ENCODE results near the gene ZNF587.
A peak's percentile ranks its signal among the peaks of the same experiment; 100 is the strongest.
"Not testable (repeated sequence)": the region's sequence is repeated elsewhere in the genome, so short reads cannot be mapped to it uniquely, and the experiment has no call there.

ZNF587 gene

DNA sequence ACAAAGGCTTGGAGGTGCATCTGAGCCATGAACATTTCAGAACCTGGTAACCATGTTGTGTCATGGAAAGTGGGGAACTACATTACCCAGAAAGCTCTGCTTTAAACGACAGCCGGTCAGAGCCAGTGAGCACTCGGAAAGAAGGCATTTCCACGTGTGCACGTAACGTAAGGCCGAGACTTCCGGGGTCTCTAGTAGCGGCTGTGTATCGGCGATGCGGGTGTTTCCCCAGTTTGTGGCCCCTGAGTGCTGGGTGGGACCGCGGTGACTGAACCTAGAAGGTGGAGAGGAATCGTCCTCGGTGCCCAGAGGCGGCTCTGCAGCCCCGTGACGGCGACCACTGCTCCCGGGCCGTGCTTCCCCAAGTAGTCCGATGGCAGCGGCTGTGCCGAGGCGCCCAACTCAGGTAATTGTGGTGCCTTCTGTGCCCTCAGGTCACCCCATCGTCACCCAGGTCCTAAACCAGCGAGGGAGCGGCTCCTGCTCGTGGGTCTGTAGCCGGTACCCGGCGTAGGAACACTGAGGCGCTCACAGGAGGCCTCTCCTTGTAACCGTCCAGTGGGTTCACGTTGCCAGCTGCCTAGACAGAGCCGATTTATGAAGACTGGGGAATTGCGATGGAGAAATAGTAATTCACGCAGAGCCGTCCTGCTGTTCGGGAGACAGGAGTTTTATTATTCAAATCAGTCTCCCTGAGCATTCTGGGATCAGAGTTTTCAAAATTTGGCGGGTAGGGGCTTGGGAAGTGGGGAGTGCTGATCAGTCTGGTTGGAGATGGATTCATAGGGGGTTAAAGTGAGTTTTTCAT is at the start of gene ZNF587:
TSS of gene ZNF587 (plus strand) at position 194 of the 808 bp plus-strand sequence. CDS start at position 374, 180 bp downstream.
- DNase-seq: peak; percentile 44

DNA sequence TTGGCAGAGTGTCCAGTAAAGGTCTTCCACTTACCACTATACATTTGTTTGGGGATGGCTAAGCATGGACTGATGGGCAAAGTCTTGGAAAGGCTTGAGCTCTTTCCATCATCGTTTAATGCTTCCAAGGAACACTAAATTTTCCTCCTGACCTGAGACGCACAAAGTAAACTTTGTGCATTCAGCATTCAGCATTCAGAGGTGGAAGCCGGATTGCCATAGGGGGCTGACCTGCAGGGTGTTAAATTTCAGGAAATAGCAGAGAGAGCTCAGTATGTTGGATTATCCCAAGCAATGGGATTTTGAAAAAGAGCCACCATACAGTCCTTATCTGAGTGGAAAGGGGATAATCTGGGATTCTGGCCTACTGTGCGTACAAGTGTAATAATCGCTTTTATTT is 49.0 kb upstream of the ZNF587 start:
- DNase-seq: no peak

DNA sequence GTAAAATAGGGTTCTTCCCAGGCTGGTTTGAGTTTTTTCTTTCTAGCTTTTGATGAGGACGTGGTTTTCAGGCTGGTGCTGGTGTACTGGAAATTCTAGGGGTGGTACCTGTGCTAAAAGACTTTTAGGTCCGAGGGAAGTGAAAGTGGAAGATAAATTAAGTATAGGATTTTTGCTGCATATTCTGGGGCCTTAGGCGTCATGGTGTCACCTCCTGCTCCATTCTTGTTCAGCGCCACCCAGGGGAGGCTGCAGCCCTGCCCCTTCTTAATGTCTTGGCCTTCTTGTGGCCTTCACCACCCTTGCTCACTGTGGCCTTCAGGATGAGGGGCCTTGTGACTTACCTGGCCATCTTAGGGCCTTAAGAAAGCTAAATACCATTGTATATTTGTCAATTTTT is 47.4 kb upstream of the ZNF587 start:
- no peak for DNase-seq

DNA sequence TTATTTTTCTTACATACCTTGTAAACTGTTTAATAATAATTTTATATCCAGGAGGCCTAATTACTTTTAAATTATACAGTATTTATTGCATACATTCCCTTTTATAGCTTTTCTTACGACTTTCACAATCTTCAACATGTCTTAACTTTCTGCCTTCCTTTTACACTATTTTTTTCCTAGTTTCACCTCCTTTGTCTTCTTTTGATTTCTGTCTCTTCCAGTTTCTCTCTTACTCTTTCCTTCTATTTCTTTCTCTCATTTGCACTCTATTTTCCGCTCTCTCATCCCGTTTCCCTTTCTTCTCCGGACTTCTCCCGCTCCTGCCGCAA is 46.4 kb upstream of the ZNF587 start:
- no peak for DNase-seq

DNA sequence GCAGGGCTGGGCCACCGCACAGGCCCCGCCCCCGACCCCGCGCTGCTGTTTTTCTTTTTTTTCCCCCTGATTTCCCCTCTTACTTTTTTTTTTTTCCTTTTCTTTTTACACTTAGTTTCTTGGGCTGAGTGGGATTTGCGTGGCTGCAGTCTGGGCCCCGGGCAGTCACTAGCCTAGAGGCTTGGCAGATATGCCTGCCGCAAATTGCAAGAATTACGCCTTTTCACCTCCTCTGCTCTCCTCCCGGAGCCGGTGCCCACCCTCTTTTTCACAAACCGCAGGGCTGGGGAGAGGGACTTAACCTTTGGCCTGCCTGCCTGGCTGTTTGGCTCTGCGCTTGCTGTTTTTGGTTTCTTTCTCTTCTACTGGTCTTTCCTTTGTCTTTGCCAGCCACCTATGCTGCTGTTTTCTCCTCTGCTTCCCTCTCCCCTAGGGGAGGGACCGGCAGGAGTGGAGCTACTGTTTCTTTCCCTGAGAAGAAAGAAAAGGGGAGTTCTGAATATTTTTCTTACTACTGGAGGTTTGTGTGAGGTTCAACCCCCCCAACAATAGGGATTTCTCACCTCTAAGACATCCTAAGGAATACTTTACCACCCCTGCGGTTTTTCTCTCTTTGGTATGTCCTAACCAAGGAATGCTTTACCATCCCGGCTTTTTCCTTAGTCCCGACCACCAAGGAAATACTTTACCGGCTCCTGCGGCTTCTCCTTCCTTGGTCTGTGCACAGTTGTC is 45.9 kb upstream of the ZNF587 start:
- no peak for DNase-seq

DNA sequence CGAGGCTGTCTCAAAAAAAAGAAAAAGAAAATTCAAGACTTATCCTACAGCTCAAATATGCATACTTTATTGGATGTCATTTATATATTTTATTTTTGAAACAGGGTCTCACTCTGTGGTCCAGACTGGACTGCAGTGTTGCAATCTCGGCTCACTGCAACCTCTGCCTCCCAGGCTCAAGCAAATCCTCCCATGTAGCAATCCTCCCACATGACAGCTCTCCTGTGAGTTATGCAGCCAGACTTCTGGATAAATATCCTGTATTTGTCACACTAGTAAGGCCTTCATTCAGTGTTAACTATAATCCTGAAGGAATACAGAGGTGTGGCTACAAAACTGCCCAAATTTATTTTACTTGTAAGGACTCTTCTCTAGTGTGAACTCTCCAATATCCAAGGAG is 42.1 kb upstream of the ZNF587 start:
- DNase-seq: no peak

DNA sequence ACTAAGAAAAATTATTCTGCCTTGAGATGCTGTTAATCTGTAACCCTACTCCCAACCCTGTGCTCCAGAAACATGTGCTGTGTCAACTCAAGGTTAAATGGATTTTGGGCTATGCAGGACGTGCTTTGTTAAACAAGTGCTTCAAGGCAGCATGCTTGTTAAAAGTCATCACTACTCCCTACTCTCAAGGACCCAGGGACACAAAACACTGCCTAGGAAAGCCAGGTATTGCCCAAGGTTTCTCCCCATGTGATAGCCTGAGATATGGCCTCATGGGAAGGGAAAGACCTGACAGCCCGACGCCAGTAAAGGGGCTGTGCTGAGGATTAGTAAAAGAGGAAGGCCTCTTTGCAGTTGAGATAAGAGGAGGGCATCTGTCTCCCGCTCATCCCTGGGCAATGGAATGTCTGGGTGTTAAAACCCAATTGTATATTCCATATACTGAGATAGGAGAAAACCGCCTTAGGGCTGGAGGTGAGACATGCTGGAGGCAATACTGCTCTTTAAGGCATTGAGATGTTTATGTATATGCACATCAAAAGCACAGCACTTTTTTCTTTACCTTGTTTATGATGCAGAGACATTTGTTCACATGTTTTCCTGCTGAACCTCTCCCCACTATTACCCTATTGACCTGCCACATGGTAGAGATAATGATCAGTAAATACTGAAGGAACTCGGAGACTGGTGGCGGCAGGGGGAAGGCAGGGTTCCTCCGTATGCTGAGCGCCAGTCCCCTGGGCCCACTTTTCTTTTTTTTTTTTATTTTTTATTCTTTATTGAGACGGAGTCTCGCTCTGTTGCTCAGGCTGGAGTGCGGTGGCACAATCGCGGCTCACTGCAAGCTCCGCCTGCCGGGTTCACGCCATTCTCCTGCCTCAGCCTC is 39.0 kb upstream of the ZNF587 start:
- DNase-seq: not testable (repeated sequence)

DNA sequence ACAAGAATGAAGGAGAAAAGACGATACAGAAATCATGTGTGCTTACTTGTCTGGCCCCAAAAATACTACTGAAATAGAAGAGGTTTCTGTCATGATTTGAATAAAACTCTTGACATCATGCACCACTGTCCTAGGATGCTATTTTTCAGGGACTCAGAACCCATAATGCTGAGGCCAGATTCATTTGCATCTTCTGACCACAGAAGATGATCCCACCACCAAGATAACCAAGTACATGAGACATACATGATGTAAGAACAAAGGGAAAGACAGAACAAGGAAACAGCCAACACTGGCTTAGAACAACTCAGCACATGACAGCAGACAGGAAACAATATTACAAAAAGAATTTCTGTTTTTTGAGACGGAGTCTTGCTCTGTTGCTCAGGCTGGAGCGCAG is 37.4 kb upstream of the ZNF587 start:
- DNase-seq: no peak

DNA sequence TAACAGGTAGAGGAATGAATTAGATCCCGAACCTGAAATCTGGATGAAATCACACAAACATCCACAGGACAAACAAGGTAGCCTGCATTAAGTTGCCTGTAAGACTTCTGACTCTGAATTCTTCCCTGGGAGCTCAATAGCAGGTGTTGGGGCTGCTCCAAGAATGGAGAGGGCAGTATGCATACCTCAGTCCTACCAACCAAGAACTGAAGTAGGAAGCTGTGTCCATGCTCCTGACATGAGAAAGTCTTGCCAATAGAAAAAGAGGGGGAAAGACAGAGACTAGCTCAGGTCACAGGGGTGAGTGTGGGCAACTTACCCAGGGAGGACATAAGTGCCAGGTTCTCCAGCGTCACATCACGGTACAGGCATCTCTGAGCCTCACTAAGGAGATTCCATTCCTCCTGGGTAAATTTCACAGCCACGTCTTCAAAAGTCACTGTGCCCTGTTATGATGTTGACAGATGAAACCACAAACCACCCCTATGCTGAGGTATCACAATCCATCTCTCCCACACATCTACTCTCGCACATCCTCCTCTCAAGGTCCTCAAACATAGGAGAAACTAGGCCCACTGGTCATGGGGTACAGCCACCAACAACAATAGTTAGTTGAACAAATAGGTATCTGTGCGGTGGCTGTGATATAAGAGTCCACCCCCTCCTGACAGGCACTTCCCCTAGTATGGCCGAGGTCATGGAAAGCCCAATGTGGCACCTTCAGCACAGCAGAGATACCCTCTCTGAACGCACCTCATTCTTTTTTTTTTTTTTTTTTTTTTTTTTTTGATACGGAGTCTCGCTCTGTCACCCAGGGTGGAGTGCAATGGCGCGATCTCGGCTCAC is 36.5 kb upstream of the ZNF587 start:
- not testable (repeated sequence) for DNase-seq

DNA sequence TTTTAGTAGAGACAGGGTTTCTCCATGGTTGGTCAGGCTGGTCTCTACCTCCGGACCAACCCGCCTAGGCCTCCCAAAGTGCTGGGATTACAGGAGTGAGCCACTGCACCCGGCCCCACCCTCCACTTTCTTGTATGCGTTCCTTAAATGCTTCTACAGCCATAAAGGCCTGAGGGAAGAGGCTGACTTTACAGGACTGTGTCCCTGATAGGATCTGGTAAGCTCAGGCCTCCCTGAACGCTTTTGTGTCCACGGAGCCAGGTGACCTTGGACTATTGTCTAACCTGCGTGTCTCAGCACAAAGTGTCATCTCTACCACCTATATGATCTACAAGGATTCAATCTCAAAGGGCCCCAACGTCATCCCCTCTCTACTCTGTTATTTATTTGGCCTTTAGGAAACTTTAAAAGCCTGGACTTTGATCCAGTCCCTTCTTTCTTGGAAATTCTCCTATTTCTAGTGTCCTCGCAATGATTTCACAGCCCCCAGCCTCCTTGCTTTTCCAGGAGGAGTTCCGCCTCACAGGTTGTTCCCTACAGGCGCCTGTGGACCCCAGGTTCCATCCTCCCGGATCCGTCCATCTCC is 35.6 kb upstream of the ZNF587 start:
- DNase-seq: no peak

DNA sequence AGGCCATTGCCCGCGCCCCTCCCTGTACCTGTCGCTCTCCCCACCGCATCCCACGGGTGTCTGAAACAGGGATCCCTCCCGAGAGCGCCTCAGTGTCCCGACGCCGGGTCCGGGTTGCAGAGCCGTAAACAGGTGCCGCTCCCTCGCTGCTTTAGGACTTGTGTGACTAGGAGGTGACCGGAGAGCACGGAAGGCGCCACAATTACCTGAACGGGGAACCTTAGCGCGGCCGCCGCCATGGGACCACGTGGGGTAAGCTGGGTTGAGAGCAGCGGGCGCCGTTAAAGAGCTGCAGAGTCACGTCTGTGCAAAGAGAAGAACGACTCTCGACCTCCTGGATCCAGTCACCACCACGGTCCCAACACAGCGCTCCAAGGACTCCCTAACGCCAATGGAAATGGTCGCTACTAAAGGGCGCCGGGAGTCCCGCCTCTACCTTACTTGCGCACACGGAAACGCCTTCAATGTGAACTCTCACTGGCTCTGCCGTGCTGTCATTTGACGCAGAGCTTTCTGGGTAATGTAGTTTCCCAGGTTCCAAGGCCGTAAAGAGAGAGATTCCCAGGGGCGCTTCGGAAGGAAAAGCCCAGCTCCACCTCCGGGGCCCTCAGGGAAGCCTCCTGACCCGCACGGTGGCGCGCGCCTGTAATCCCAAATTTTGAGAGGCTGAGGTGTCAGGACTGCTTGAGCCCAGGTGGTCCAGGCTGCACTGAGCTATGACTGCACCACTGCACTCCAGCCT is 35.0 kb upstream of the ZNF587 start, which contains the start of gene ZNF552:
TSS of gene ZNF552 (minus strand) at position 409 of the 742 bp plus-strand sequence. CDS start at position 239, 170 bp downstream.
- peak; percentile 88 for DNase-seq

DNA sequence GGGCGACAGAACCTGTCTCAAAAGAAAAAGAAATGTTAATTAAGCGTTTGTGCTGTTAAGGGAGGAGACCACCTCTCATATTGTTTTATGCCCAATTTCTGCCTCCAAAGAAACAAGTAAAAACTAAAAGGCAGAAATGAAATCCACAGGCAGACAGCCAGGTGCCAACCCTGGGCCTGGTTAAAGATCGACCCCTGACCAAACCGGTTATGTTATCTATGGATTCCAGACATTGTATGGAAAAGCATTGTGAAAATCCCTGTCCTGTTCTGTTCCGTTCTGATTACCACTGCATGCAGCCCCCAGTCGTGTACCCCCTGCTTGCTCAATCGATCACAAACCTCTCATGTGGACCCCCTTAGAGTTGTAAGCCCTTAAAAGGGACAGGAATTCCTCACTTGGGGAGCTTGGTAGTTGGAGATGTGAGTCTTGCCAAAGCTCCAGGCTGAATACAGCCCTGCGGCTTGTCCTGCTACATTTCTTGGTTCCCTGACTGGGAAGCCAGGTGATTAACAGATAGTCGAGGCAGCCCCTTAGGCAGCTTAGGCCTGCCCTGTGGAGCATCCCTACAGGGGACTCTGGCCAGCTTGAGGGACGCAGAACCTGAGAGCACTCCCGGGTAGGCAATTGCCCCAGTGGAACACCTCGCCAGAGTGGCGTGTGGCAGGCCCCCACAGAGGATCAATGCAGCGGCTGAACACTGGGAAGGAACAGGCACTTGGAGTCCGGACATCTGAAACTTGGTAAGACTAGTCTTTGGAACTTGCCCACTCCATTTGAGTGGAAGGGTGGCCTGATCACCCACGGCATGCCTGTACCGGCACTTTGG is 34.2 kb upstream of the ZNF587 start:
- DNase-seq: no peak

DNA sequence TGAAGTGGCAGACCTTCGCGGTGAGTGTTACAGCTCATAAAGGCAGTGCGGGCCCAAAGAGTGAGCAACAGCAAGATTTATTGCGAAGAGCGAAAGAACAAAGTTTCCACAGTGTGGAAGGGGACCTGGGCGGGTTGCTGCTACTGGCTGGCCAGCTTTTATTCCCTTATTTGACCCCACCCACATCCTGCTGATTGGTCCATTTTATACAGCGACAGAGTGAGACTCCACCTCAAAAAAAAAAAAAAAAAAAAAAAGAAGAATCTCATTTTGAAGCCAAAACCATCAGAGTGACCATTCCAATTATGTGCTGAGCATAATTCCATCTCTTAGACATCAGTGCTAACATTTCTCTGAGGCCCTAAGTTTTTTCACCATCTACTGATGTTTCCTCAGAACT is 33.0 kb upstream of the ZNF587 start:
- DNase-seq: no peak

DNA sequence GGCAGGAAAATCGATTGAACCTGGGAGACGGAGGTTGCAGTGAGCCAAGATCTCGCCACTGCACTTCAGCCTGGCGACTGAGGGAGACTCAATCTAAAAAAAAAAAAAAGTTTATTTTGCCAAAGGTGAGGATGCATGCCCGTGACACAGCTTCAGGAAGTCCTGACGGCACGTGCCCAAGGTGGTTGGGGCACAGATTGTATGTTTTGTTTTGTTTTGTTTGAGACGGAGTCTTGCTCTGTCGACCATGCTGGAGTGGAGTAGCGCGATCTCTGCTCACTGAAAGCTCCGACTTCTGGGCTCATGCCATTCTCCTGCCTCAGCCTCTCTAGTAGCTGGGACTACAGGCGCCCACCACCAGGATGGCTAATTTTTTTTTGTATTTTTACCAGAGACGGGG is 31.7 kb upstream of the ZNF587 start:
- DNase-seq: no peak

DNA sequence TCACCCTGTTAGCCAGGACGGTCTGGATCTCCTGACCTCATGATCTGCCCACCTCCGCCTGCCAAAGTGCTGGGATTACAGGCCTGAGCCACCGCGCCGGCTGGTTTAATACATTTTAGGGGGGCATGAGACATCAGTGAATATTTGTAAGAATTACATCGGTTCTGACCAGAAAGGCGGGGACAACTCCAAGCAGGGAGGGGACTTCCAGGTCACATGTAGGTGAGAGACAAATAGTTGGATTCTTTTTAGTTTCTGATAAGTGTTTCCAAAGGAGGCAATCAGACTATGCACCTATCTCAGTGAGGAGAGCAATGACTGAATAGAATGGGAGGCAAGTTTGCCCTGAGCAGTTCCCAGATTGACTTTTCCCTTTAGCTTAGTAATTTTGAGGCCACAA is 31.3 kb upstream of the ZNF587 start:
- DNase-seq: no peak

DNA sequence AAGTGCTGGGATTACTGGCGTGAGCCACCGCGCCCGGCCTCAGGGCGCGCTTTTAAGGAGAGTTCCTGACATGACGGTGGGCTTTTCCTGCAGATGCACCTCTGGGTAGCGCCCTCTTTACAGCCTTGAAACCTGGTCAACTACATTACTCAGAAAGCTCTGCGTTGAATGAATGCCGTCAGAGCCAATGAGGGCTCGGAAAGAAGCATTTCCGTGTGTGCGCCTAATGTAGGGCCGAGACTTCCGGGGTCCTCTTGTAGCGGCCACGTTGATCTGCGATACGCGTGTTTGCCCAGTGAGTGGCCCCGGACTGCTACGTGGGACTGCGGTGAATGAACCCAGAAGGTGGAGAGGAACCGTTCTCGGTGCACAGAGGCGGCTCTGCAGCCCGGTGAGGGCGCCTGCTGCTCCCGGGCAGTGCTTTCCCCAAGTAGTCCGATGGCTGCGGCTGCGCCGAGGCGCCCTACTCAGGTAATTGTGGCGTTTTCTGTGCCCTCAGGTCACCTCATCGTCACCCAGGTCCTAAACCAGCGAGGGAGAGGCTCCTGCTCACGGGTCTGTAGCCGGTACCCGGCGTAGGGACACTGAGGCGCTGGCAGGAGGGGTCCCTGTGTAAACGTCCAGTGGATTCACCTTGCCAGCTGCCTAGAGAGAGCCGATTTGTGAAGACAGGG is 30.0 kb upstream of the ZNF587 start:
- peak; percentile 79 for DNase-seq

DNA sequence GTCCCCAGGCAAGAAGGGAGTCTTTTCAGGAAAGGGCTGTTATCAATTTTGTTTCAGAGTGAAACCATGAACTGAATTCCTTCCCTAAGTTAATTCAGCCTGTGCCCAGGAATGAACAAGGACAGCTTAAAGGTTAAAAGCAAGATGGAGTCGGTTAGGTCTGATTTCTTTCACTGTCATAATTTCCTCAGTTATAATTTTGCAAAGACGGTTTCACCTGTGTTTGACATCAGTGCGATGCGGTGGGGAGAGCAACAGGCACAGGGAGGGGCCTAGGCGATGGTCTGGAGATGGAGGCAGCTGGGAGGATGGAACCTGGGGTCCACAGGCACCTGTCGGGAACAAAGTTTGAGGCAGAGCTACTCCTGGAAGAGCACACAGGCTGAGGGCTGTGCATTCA is 29.1 kb upstream of the ZNF587 start:
- no peak for DNase-seq

DNA sequence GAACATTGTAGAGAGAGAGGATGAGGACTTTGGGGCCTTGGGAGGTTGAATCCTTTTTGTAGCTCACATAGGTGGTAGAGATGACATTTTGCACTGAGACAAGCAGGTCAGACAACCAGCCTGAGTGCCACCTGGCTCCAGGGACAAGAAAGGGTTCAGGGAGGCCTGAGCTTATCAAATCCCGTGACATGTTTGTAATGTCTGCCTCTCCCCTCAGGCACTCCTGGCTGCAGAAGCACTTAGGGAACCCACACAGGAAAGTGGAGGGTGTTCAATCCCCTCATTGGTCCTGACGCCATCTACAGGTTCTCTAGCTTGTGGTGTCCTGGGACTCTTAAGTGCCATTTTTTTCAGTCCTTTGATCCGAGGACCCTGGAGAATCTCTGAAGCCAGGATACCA is 28.6 kb upstream of the ZNF587 start:
- not testable (repeated sequence) for DNase-seq

DNA sequence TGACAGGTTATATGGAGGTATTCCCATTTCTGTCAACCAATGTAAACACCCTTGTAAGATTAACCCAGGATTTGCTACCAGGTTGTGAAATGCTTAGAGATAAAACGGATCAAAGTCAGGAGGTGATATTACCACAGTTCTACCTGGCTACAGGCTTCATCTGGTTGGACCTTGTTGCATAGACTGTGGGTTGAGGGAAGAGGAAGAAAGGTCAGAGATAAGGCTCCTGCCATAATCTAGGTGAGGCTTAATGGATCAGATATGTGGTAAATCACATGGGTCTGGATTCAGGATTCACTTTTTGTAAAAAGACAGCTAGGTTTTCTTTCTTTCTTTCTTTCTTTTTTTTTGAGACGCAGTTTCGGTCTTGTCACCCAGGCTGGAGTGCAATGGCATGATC is 28.2 kb upstream of the ZNF587 start:
- not testable (repeated sequence) for DNase-seq

DNA sequence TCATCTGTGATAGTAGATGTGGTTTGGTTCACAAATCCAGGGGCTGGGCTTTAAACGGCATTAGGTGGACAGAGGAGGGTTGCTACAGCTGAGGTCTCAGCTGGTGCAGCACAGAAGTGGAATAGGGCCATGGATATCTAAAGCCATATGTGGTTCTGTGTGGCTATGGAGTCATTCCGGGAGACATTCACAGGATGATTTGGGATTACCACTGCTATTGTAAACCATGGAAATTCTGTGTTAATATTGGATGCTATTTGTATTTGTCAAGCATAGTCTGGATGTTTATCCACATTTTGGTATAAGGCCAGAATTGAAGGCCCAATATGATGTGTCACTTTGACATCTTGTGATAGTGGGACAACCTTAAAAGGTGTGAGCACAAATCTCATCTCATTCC is 26.5 kb upstream of the ZNF587 start:
- not testable (repeated sequence) for DNase-seq
